Right lobe of liver (tissue), 6 donors: ENCODE results near the gene CEP250. TPM values are rescaled to one million over a fixed set of nuclear protein-coding genes. Genes with fewer than 3 reads are reported as not detected.

ENCODE experiments used
- ATAC-seq, 4 donors: fragments of 200-7000 bp; cut with Tn5 transposase; one replicate each; pipeline ENCODE4 v1.9.1; 2020; ENCODE audit warnings: mild to moderate bottlenecking in 4 of 4, moderate library complexity in 4 of 4
- DNase-seq, 3 donors: peaks; one replicate each; pipeline ENCODE4 v3.0.0-alpha.2; 2020
- H3K27ac ChIP-seq, 3 donors: fragments of 200-600 bp; one replicate each; pipeline ENCODE4 v1.8.0; 2022
- H3K27me3 ChIP-seq, 2 donors: fragments of 200-600 bp; one replicate each; pipeline ENCODE4 v1.8.0; 2022
- H3K36me3 ChIP-seq, 4 donors: fragments of 200-600 bp; sonication (generic) in 1 of 4; one replicate each; pipeline versions ENCODE4 v1.5.1 to v1.8.0; 2017 to 2022; ENCODE audit warnings: control low read depth in 1 of 4
- H3K4me1 ChIP-seq, 4 donors: fragments of 200-600 bp; sonication (generic) in 1 of 4; one replicate each; pipeline versions ENCODE4 v1.5.1 to v1.8.0; 2017 to 2022; ENCODE audit warnings: control low read depth in 1 of 4
- H3K4me3 ChIP-seq, 3 donors: fragments of 200-600 bp; one replicate each; pipeline ENCODE4 v1.8.0; 2022
- H3K9me3 ChIP-seq, 4 donors: fragments of 200-600 bp; sonication (generic) in 1 of 4; one replicate each; pipeline versions ENCODE4 v1.5.1 to v1.8.0; 2017 to 2022; ENCODE audit warnings: control low read depth in 1 of 4
- POLR2A ChIP-seq: fragments of 450-650 bp; IDR thresholded peaks from one replicate; pipeline ENCODE4 v1.6.1; 2017; ENCODE audit warnings: antibody characterized with exemption, mild to moderate bottlenecking
- WGBS: methylation state at CpG from one replicate; pipeline ENCODE4 v1.1.6; 2018; ENCODE audit warnings: low coverage, low lambda C conversion rate; ENCODE audit not compliant: insufficient coverage; ENCODE audit errors: missing lambda C conversion rate; 5-methylcytosine and 5-hydroxymethylcytosine counted together
- intact Hi-C, 2 donors: fragments of 100-400 bp; cut with DNase I; formaldehyde crosslinking; loops; one replicate each; pipeline versions ENCODE4 v1.11.2 to v1.14.1; 2022
- total RNA-seq, 6 experiments: library from RNA; depleted of rRNA in 2 of 6; stranded (reverse); fragments of >200 nt in 2 of 6; fragmentation: NEBNext Ultra II Directional in 3 of 6; extraction: Animal tissue kit (Norgen Biotek cat#: 25700) in 3 of 6; gene quantifications; one replicate each; pipeline versions ENCODE4 v1.1.0 to v1.2.4, GENCODE V29; 2016 to 2023
- TF ChIP-seq, protein P1 (sequence below), 4 donors: fragments of 200-600 bp in 3 of 4; fragments of 450-650 bp in 1 of 4; IDR thresholded peaks; one replicate each; pipeline versions ENCODE4 v1.5.1 to v1.8.0; 2016 to 2022; ENCODE audit warnings: antibody characterized with exemption in 4 of 4, mild to moderate bottlenecking in 2 of 4
- donor health status: DM: no; HTN: yes; CAD: no.
- donor health status: DM: no; HTN: no; CAD: no.
- donor health status: DM: no; HTN: no; CAD: no.
- donor health status: DM: no; HTN: yes; CAD: no.
- donor health status: DM: no; HTN: yes; CAD: no.

CEP250 gene
- total RNA-seq, 6 experiments from 2014 or later = 5.9 to 11.2 (median 9.0) TPM

DNA sequence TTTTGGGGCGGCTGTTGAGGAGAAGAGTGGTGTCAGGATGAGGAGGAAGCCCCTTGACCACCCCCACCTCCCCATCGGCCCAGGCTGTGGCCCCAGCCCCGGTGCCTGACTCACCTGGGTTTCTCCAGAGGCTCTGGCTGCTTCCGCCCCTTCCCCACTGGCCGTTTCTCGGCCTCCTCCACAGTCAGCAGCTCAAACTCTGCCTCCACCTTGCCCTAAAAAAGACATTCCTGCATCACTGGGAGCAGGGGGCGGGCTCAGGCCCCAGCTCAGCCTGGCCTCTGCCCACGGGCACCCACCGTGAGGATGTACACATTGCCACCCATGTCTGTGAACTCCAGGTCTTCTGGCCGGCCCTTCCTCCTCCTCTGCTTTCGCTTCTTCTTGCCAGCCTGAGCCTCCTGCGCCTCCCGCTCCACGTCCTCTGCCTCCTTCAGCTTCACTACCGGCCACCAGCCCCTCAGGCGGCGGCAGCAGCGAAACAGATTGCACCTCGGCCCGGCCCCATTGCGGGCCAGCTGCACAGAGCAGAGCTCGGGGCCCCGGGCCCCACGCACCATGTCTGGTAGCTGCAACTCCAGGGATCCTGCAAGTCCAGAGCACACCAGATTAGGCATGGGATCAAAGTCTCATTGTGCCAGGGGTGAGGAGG is 103.8 kb downstream of the CEP250 start:
- H3K9me3 ChIP-seq = no peaks in the 10 kb centered on the region
- H3K27ac ChIP-seq = no peak overlapping the region
- H3K4me3 ChIP-seq = no peak overlapping the region
- H3K27me3 ChIP-seq = no peaks in the 10 kb centered on the region
- H3K4me1 ChIP-seq = no peaks in the 10 kb centered on the region
- no peak for TF ChIP-seq POLR2A
- TF ChIP-seq, protein P1, sequence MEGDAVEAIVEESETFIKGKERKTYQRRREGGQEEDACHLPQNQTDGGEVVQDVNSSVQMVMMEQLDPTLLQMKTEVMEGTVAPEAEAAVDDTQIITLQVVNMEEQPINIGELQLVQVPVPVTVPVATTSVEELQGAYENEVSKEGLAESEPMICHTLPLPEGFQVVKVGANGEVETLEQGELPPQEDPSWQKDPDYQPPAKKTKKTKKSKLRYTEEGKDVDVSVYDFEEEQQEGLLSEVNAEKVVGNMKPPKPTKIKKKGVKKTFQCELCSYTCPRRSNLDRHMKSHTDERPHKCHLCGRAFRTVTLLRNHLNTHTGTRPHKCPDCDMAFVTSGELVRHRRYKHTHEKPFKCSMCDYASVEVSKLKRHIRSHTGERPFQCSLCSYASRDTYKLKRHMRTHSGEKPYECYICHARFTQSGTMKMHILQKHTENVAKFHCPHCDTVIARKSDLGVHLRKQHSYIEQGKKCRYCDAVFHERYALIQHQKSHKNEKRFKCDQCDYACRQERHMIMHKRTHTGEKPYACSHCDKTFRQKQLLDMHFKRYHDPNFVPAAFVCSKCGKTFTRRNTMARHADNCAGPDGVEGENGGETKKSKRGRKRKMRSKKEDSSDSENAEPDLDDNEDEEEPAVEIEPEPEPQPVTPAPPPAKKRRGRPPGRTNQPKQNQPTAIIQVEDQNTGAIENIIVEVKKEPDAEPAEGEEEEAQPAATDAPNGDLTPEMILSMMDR (IDR thresholded peaks at IDR 0.05) = no peak
- ATAC-seq (no peak), DNase-seq (no peak)
- WGBS = 90% methylated on average over 14 of the region's 24 CpGs
- peaks cover 0 to 15% (median 5%) of the 10 kb centered on the region in 4 donors for H3K36me3 ChIP-seq
- intact Hi-C loops = no loop called here

DNA sequence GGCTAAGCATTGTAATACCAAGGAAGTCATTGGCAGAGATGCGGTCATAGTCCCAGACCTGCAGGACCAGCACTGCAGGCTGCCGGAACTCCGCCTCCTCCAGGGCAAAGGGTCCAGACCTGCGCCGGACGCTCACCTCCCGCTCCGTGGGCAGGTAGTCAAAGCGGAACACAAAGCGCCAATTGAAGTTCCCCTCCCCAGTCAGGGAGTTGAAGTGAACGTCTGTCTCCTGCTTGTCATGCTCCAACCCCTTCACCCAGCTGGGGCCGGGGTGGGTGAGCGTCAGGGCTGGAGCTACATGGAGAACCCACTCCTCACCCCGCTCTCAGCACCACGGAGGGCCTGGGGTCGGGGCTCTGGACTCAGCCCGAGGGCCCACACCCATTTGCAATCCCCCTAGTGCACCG is 104.7 kb downstream of the CEP250 start:
- Histone ChIP-seq H3K4me3 (no peak overlapping the region), H3K27me3 (no peaks in the 10 kb centered on the region), H3K9me3 (no peaks in the 10 kb centered on the region), H3K27ac (no peak overlapping the region), H3K4me1 (no peaks in the 10 kb centered on the region), H3K36me3 (peaks cover 0 to 13% (median 3%) of the 10 kb centered on the region in 4 donors)
- no peak for DNase-seq
- 75% methylated on average over 2 of the region's 18 CpGs for WGBS
- intact Hi-C loops = no loop called here
- TF ChIP-seq, protein P1 (IDR thresholded peaks at IDR 0.05) = no peak
- no peak for TF ChIP-seq POLR2A
- ATAC-seq = no peak

DNA sequence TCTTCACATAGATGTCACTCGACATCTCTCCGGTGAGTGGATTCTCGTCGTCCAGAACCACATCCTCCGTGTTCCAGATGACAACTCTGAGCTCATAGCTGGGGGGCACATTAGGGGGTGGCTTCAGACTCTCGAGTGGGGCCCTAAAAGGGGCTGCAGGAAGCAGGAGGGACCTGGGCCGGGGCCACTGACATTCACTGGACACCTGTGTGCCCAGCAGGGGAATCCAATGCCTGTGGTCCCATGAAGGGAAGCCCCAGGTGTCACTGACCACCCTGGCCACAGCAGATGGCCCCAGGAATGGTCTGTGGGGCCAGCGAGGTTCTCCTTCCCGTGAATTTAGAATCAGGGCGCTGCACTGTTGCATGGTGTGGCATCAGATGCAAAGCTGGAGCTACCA is 105.1 kb downstream of the CEP250 start:
- DNase-seq (no peak), ATAC-seq (no peak)
- no peak overlapping the region for H3K27ac ChIP-seq
- TF ChIP-seq, protein P1 (IDR thresholded peaks at IDR 0.05) = no peak
- no peak for TF ChIP-seq POLR2A
- 75% methylated on average over 6 of the region's 10 CpGs for WGBS
- H3K36me3 ChIP-seq = peaks cover 0 to 13% (median 3%) of the 10 kb centered on the region in 4 donors
- no peaks in the 10 kb centered on the region for H3K4me1 ChIP-seq
- no peaks in the 10 kb centered on the region for H3K27me3 ChIP-seq
- intact Hi-C loops = no loop called here
- no peaks in the 10 kb centered on the region for H3K9me3 ChIP-seq
- H3K4me3 ChIP-seq = no peak overlapping the region

DNA sequence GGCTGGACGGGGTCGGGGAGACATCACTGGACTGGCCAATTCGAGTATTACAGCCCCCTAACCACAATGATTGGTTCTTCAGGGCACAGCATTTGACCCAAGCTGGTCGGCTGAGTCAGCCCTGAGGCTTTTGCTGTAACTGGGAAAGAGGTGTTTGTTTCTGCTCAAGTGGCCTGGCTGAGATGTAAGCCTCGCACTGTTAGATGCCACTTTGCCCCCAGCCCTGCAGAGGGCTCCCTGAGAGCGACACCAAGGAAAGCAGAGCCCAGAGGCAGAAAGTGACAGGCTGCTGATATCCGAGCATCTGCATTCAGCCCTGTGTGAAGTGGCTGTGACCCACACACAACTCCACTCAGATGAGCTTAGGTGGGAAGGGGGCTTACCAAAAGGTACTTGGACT is 105.9 kb downstream of the CEP250 start:
- DNase-seq = peak in 1 of 3 donors; percentile 33
- no peaks in the 10 kb centered on the region for H3K4me1 ChIP-seq
- no CpG with 5 or more reads among the region's 7 CpGs for WGBS
- H3K36me3 ChIP-seq = peaks cover 0 to 7% (median 3%) of the 10 kb centered on the region in 4 donors
- no peaks in the 10 kb centered on the region for H3K27me3 ChIP-seq
- TF ChIP-seq POLR2A = no peak
- TF ChIP-seq, protein P1 (IDR thresholded peaks at IDR 0.05) = peak in 3 of 4 donors; percentile 14 to 23 (median 23)
- peak; percentile 57 to 69 (median 62) for ATAC-seq
- no peaks in the 10 kb centered on the region for H3K9me3 ChIP-seq
- no peak overlapping the region for H3K27ac ChIP-seq
- H3K4me3 ChIP-seq = no peak overlapping the region
- intact Hi-C loops = no loop called here
